K562 (cell line): ENCODE data around the gene KLB. TPM values are rescaled to one million over a fixed set of nuclear protein-coding genes. Genes with fewer than 3 reads are reported as not detected.

Experiments used
- E2F3 ChIP-seq: fragments of 250-450 bp; sonication (Bioruptor Pico); IDR thresholded peaks from 2 replicates; pipeline ENCODE4 v1.4.0; 2020; ENCODE audit warnings: mild to moderate bottlenecking
- MTA3 ChIP-seq: fragments of 450-650 bp; formaldehyde crosslinking; IDR thresholded peaks from 2 replicates; pipeline ENCODE4 v1.6.1; 2017; ENCODE audit warnings: mild to moderate bottlenecking, borderline replicate concordance
- NFIX ChIP-seq: fragments of 250-450 bp; sonication (Bioruptor Pico); IDR thresholded peaks from 2 replicates; pipeline ENCODE4 v1.4.0; 2020; ENCODE audit warnings: low read depth, mild to moderate bottlenecking, moderate library complexity
- SREBF1 ChIP-seq: fragments of 150-350 bp; IDR thresholded peaks from 2 replicates; pipeline ENCODE4 v1.6.1; 2014; ENCODE audit warnings: antibody characterized with exemption, low read depth, low read length, borderline replicate concordance
- ZC3H8 ChIP-seq: fragments of 450-650 bp; IDR thresholded peaks from 2 replicates; pipeline ENCODE4 v1.6.1; 2017
- ZNF143 ChIP-seq: sonication (generic); formaldehyde crosslinking; IDR thresholded peaks from 2 replicates; pipeline ENCODE4 v1.9.0; 2022; ENCODE audit warnings: mild to moderate bottlenecking, missing genetic modification reagents
- ZNF778 ChIP-seq: fragments of 450-650 bp; formaldehyde crosslinking; IDR thresholded peaks from 2 replicates; pipeline ENCODE4 v1.4.0; 2020; ENCODE audit warnings: mild to moderate bottlenecking, moderate library complexity
- polyA plus RNA-seq, 8 experiments: library from polyadenylated mRNA; depleted of rRNA in 4 of 8; stranded (reverse) in 5 of 8; unstranded in 3 of 8; fragments of >200 nt; fragmentation: Nextera tagmentation in 2 of 8; fragmentation: Illumina TruSeq in 1 of 8; extraction: Ambion mirVana in 2 of 8; extraction: Trizol in 1 of 8; gene quantifications; 2 replicates each; pipeline versions ENCODE4 v1.2.1 to v1.2.3, GENCODE V29; 2011 to 2014; ENCODE audit warnings: inconsistent platforms in 1 of 8, missing spikeins in 1 of 8
- total RNA-seq, 7 experiments: library from RNA; depleted of rRNA in 6 of 7; stranded (reverse); fragments of >200 nt in 6 of 7; fragmentation: Illumina TruSeq in 2 of 7; extraction: Trizol in 2 of 7; gene quantifications; 2 replicates each; pipeline versions ENCODE4 v1.2.1 to v1.2.3, GENCODE V29; 2011 to 2021; ENCODE audit warnings: low replicate concordance in 1 of 7
- TF ChIP-seq, protein P1 (sequence below): fragments of 250-450 bp; sonication (Bioruptor Pico); IDR thresholded peaks from 2 replicates; pipeline ENCODE4 v1.5.0; 2021; ENCODE audit warnings: mild to moderate bottlenecking, moderate library complexity
- TF ChIP-seq, protein P2 (sequence below): fragments of 450-650 bp; formaldehyde crosslinking; conservative IDR thresholded peaks from 2 replicates; pipeline ENCODE4 v1.4.0; 2022; ENCODE audit warnings: mild to moderate bottlenecking, missing genetic modification characterization
- TF ChIP-seq, protein P3 (sequence below), 2 experiments: fragments of 450-650 bp in 1 of 2; sonication (generic) in 1 of 2; formaldehyde crosslinking in 1 of 2; IDR thresholded peaks in 1 of 2; conservative IDR thresholded peaks in 1 of 2; 2 replicates each; pipeline versions ENCODE4 v1.6.1 to v1.8.1; 2016 to 2023; ENCODE audit warnings: mild to moderate bottlenecking in 2 of 2, moderate library complexity in 2 of 2, inconsistent platforms in 1 of 2, missing genetic modification reagents in 1 of 2
- TF ChIP-seq, protein P4 (sequence below), 2 experiments: fragments of 450-650 bp in 1 of 2; sonication (generic) in 1 of 2; formaldehyde crosslinking in 1 of 2; IDR thresholded peaks; 2 replicates each; pipeline versions ENCODE4 v1.7.1 to v1.9.0; 2016 to 2022; ENCODE audit warnings: inconsistent platforms in 1 of 2, mild to moderate bottlenecking in 1 of 2, missing genetic modification reagents in 1 of 2

The KLB gene
- total and polyA plus RNA-seq, 9 of the 15 experiments (the other 6 are each of a cell fraction or from before 2014, with no cell fraction given), result 0.04 to 0.13 TPM; not detected in 7

DNA sequence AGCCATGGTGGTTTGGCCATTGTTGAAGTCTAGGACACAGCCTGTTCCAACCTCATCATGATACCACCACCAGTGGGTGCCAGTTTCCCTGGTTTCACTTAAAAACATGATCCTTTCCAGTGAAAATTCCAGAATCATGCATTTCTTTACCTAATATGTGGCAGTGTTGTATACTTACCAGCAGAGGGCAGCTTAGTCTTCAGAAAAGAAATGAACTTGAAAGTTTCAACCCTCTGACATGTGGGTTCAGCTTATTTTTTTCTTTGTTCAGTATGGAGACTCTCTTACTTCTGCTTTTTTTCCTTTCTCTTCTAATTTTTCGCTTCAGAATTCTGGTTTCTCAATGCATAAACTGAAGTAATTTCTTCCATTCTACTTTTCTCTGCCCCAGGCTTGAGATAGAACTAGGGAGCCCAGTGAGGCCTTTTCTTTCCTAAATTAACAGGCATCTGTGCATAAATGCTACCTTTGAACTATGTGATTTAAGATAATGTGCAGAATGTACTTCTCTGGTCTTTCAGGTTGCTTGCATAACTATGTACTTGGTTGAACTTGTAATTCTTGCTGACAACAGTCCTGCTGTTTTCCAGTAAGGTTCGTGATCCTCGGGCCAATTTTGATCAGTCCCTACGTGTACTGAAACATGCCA is 62.8 kb downstream of the KLB start (continued):
- TF ChIP-seq, protein P1, sequence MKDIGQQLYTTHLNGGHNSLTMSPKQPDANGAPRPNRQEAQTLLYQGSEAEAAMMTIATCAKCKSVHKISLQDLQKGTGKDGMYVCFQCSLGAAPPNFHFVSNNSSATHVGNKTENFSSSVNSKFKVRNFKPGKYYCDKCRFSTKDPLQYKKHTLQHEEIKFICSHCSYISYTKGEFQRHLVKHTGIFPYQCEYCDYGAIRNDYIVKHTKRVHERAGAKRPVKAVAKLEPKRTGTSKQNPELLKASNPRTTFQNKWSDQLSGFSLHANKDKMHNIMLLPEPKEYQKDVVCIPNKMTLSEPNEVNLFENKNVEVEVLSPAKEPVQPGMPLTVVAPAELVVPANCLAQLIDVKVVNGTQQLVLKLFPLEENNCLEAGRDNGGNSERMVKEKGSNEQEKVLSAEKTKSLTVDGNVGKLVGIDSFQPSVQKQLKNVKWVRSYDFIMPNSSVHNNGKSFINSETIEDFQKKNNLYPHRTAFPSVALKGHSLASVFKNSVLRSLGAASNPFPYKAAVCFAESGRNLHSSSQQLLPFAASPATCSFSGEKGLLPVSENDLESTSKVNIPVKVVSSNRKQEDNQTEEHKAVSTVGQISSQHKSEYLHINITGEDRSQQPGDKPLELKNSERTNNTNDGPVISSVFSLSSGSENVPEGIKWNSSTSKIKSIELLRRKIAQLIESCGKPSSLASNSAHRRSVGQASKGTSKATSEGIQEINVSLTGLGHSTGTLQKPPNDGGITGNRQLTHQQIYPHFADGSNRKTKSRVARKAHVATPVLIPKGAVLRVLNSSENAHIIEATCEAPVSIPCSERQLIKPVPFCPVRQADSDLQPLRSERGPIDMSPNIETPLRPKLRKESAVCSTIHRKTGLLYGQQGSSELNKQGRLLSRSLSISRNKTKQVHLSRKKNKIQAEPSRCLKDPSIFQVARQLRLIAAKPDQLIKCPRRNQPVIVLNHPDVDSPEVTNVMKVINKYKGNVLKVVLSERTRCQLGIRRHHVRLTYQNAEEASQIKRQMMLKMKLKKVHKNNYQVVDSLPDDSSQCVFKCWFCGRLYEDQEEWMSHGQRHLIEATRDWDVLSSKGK (CRISPR knock-in tag), result no peak
- TF ChIP-seq, protein P2, sequence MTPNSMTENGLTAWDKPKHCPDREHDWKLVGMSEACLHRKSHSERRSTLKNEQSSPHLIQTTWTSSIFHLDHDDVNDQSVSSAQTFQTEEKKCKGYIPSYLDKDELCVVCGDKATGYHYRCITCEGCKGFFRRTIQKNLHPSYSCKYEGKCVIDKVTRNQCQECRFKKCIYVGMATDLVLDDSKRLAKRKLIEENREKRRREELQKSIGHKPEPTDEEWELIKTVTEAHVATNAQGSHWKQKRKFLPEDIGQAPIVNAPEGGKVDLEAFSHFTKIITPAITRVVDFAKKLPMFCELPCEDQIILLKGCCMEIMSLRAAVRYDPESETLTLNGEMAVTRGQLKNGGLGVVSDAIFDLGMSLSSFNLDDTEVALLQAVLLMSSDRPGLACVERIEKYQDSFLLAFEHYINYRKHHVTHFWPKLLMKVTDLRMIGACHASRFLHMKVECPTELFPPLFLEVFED (CRISPR knock-in tag), result no peak
- TF ChIP-seq E2F3 (CRISPR knock-in tag), result no peak
- no peak for TF ChIP-seq ZNF143 (CRISPR knock-in tag)
- TF ChIP-seq NFIX (CRISPR knock-in tag), result no peak
- TF ChIP-seq, protein P3, sequence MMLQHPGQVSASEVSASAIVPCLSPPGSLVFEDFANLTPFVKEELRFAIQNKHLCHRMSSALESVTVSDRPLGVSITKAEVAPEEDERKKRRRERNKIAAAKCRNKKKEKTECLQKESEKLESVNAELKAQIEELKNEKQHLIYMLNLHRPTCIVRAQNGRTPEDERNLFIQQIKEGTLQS (IDR thresholded peaks at IDR 0.05), result no peak
- TF ChIP-seq, protein P3 (CRISPR knock-in tag; conservative IDR thresholded peaks at IDR 0.05), result no peak
- no peak for TF ChIP-seq ZNF778 (CRISPR knock-in tag)
- no peak for TF ChIP-seq ZC3H8
- TF ChIP-seq, protein P4, sequence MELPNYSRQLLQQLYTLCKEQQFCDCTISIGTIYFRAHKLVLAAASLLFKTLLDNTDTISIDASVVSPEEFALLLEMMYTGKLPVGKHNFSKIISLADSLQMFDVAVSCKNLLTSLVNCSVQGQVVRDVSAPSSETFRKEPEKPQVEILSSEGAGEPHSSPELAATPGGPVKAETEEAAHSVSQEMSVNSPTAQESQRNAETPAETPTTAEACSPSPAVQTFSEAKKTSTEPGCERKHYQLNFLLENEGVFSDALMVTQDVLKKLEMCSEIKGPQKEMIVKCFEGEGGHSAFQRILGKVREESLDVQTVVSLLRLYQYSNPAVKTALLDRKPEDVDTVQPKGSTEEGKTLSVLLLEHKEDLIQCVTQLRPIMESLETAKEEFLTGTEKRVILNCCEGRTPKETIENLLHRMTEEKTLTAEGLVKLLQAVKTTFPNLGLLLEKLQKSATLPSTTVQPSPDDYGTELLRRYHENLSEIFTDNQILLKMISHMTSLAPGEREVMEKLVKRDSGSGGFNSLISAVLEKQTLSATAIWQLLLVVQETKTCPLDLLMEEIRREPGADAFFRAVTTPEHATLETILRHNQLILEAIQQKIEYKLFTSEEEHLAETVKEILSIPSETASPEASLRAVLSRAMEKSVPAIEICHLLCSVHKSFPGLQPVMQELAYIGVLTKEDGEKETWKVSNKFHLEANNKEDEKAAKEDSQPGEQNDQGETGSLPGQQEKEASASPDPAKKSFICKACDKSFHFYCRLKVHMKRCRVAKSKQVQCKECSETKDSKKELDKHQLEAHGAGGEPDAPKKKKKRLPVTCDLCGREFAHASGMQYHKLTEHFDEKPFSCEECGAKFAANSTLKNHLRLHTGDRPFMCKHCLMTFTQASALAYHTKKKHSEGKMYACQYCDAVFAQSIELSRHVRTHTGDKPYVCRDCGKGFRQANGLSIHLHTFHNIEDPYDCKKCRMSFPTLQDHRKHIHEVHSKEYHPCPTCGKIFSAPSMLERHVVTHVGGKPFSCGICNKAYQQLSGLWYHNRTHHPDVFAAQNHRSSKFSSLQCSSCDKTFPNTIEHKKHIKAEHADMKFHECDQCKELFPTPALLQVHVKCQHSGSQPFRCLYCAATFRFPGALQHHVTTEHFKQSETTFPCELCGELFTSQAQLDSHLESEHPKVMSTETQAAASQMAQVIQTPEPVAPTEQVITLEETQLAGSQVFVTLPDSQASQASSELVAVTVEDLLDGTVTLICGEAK (IDR thresholded peaks at IDR 0.05), result no peak
- TF ChIP-seq, protein P4 (CRISPR knock-in tag; IDR thresholded peaks at IDR 0.05), result no peak
- no peak for TF ChIP-seq MTA3
- no peak for TF ChIP-seq SREBF1
